HG03175 (cell line): ENCODE measurements around the gene PKP3.
"Not testable (repeated sequence)": the region's sequence is repeated elsewhere in the genome, so short reads cannot be mapped to it uniquely, and the experiment has no call there.

ENCODE experiments used
- ATAC-seq: cut with Tn5 transposase; IDR thresholded peaks from one replicate; pipeline ENCODE4 v1.9.1; 2021; ENCODE audit warnings: mild to moderate bottlenecking, moderate library complexity; ENCODE audit not compliant: unreplicated experiment

The PKP3 gene

DNA sequence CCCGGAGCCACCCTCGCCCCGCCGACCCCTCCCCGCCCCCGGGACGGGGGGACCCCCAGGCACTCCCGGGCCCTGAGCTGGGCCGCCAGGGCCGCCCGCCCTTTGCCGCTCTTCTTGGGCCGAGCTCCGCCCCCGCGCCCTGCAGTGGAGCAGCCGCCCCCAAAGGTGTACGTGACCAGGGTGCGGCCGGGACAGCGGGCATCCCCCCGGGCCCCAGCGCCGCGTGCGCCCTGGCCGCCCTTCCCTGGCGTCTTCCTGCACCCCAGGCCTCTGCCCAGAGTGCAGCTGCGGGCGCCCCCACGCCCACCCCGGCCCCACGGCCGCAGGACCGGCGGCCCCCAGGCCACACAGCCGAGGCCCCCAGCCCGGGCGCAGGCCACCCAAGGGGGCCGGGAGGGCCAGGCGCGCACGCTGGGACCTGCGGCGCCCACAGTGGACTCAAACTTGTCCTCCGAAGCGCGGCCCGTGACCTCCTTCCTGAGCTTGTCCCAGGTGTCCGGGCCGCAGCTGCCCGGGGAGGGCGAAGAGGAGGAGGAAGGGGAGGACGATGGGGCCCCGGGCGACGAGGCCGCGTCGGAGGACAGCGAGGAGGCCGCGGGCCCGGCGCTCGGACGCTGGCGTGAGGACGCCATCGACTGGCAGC lies 17.4 kb upstream of the PKP3 start:
- ATAC-seq, result no peak

- no peak for ATAC-seq
These were observed 16.7 kb upstream of the PKP3 start for GRCh38 chr11:377174-377865.

GRCh38 chr11:377883-378500 lies 16.0 kb upstream of the PKP3 start:
- no peak for ATAC-seq

- ATAC-seq, result no peak
These were observed 14.6 kb upstream of the PKP3 start for GRCh38 chr11:379205-380094.

DNA sequence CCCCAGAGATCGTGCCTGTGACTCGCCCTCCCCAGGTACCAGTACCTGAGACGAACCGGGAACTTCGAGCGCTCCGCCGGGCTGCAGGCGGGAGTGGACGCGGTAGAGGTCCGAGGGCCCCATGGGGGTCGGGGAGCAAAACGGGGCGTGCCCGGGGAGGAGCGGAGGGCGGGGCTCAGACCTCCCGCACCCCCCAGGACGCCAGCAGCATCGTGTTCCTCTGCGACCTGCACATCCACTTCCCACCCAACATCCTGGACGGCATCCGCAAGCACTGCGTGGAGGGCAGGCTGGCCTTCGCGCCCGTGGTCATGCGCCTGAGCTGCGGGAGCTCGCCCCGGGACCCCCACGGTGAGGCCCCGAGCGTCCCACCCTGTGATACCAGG lies 13.9 kb upstream of the PKP3 start:
- no peak for ATAC-seq

DNA sequence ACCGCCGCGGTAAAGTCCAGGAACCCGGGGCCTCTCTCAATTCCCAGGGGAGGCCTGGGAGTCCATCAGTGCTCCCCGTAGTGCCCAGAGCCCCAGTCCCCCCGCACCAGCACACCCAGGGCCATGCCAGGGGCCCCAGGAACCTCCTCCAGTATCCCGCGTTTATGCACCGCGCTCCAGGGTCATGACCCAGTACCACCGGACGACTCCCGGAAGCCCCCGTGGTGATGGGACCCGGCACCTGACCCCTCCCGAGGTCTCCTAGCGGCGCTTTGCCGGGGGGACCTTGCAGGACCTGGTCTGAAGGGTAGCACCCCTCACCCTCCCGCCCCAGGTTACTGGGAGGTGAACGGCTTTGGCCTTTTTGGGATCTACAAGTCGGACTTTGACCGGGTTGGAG lies 13.5 kb upstream of the PKP3 start:
- no peak for ATAC-seq

GRCh38 chr11:380996-381395 lies 13.0 kb upstream of the PKP3 start:
- ATAC-seq, result no peak

GRCh38 chr11:381501-382072 lies 12.4 kb upstream of the PKP3 start:
- ATAC-seq, result no peak

DNA sequence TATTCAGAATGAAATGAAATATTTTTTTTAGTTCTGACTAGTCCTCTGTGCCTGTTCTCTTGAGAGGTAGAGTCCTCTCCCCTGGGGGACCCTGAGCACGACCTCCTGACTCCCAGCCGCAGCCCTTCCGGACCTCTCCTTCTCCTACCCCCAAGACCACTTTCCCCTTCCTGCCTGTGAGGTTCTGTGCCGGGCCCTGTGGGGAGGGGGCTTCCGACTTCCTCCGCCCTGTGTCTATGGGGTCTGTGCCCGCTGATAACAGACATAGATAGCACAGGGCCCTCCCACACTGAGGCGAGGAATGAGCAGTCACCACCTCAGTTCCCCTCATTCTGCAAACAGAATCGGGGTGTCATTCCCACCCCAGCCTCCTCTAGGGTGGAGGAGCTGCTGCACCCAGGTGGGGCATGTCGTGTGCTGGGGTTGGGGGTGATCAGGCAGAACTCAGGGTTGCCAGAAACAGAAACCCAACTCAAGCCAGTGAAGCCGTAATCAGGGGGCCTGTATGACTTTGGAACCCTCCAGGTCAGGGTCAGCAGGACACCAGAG lies 11.9 kb upstream of the PKP3 start:
- ATAC-seq, result no peak

DNA sequence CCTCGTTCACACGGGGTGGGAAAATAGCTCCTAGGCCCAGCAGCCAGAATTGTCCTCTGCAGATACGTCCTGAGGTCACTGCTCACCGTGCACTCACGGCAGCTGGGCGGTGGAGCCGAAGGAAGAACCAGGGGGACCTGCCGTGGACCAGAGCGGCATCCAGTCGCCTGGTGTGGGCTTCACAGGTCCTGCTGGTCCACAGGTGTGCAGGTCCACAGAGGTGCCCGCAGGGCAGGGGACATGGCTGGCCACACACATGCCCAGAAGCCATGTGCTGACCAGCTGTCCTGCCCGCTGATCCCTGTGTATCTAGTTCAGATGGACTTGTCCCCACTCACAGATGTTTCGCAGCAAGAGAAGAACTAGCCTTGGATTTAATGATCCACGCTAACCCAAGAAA lies 10.6 kb upstream of the PKP3 start:
- no peak for ATAC-seq

- ATAC-seq, result no peak
These were observed 9.5 kb upstream of the PKP3 start for GRCh38 chr11:384511-384910.

DNA sequence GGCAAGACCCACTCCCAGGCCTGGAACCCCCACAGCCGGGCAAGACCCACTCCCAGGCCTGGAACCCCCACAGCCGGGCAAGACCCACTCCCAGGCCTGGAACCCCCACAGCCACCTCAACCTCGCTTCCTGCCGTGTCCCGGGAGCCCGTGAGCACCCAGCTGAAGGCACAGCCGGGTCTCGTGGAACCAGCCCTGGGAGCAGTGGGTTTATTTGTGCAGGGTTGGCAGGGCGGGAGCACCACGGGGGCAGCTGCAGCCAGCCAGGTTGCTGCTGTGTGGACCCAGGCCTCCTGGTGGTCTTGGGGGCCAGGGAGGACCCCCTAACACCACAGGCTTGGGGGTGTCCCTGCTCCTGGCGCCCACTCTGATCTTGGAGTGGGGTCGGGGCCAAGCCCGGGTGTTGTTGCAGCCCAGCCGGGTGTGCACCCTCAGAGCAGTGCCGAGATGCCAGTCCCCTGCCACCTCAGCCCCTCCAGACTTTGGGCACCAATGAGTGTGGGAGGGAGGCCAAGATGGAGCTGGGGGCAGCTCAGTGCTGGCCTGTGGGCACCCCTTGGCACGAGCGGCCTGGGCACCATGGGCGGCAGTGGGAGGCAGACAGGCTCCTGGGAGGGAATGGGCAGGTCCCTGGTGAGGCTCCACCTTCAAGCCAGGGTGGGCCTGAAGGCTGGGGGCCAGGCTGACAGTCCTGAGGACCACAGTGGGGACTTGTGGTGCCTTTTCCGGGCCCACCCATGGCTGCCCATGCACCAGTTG lies 8.2 kb upstream of the PKP3 start:
- ATAC-seq, result no peak

DNA sequence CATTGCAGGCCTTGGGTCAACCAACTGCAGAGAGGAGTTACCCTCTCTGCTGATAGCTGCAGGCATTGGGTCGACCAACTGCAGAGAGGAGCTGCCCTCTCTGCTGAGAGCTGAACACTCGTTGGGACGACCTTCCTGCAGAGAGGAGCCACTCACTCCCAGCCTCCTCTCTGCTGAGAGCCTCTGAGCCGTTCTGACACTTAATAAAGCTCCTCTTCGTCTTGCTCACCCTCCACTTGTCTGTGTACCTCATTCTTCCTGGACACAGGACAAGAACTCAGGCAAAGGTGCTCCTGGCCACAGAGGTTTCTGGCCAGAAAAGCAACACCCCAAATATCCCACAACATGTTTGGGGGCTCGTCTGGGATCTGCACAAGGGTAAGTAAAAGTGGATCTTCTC lies 7.5 kb upstream of the PKP3 start:
- no peak for ATAC-seq

DNA sequence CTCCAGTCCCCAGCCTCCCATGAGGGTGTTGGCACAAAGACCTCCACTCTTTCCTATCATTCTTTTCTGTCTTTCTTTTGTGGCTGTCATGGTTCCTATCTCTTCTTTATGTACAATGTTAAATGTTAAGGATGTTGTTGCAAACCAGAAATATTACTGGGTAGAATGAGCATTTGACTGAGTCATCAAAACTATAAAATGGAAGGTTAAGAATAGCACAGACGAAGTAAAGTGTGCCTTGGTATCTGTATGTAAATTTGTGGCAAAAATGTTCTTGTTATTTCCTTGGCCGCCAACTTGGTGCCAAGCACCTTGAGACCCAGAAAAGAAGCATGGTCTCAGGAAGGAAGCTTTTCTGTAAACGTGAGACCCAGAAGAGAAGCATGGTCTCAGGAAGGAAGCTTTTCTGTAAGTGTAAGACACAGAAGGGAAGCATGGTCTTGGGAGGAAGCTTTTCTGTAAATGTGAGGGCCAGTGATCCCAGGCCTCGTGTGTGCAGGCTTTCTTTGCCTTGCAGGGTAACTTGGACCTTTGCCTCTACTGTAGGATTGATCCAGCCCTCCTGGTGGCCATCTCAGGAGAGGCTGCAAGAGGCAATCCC lies 6.7 kb upstream of the PKP3 start:
- no peak for ATAC-seq

DNA sequence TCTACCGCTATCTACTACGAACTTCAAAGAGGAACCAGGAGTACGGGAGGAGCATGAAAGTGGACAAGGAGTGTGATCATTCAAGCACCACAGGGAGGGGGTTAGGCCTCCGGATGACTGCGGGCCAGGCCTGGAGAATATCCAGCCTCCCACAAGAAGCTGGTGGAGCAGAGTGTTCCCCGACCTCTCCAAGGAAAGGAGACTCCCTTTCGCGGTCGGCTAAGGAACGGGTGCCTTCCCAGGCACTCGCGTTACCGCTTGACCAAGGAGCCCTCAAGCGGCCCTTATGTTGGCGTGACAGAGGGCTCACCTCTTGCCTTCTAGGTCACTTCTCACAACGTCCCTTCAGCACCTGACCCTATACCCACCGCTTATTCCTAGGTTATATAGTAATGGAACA lies 4.6 kb upstream of the PKP3 start:
- not testable (repeated sequence) for ATAC-seq

DNA sequence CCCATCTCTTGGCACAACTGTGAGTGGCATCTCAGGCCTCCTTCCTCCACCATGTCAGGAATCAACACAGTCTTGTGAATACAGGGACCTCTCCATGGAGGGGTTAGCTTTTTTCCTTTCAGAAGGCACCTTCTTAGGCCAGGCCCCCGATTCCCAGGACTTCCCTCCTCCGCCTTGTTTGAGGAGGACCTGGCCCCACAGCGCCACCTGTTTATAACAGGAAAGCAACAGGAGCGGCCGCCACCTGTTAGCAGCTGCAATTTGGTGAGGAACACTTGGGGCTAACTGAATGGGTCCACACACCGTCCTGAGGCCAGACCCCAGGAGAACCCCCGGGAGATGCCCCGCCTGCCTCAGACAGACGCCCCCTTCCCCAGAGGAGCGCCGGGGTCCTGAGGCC lies 3.8 kb upstream of the PKP3 start:
- no peak for ATAC-seq

DNA sequence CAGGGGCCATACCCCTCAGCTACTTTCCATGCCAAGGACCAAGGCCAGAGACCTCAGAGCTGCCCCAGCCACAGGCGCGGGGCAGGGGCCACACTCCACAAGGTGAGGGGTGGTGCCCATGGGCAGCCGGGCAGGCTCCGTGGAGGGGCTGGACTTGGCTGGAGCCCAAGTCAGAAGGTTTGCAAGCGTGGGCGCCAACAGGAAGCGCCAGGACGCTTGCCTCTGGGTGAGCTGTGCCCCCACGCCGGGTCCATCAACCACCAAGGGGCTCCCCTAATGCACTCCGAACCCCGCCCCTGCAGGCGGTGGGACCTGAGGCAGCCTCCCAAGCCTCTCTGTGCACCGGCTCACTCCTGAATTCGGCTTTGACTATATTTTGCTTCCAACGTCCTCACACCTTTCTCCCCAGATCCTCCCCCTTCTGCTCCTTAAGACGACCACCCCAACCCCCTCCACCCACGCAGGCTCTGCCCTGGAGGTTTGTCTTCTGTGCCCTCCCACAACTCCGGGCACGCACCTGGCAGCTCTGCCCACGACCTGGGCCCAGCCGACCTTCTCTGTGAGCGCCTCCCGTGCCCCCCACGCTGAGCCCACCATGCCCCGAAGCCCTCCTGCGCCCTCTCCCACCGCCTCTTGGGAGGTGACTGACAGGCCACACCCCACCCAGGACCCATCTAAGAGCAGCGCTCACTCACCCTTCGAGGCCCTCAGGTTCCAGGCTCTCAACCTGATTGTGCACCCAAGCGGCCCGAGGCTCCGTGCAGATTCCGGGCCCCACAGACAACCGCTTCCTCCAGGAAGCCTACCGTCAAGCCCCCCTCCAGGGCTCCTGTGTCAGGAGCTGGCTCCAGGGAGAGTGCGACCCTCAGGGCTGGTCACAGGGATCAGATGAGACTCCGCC lies 2.6 kb upstream of the PKP3 start:
- no peak for ATAC-seq

DNA sequence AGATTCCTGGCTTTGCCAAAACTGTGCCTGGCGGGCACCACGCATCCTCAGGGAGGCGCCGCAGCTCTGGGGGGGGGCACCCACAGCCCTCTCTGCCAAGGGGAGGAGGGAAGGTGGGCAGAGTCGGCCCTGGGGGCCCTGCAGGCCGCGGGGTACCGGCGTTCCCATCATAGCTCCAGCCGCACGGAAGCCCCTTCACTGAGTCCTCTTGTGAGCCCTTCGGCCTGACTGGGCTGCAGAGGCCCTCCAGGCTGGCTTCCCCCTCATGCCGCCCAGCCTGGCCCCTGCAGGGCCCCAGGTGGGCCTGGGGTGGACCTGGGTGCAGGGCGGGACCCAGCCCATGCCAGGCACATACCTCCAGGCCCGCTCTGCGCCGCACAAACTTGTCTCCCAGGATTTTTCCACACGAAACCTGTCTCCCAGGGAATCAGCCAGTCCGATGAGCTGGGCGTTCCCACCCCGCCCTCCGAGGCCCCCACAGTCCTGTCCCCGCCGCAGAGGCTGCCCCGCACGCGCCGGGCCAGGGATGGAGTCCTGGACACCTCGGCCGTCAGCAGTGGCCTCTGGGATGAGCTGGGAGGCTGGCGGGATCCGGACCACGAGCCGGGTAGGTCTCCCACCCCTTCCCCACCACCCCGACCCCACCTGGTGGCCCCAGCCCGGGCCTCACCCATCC lies 1.8 kb upstream of the PKP3 start:
- no peak for ATAC-seq
